22Rv1 (cell line): ENCODE measurements around the gene KCNJ18.
"Not testable (repeated sequence)": the region's sequence is repeated elsewhere in the genome, so short reads cannot be mapped to it uniquely, and the experiment has no call there.

Experiments
- CTCF ChIP-seq: fragments of 450-650 bp; IDR thresholded peaks from 2 replicates; pipeline ENCODE4 v1.5.1; 2017; ENCODE audit warnings: mild to moderate bottlenecking
- ZFX ChIP-seq: fragments of 450-650 bp; IDR thresholded peaks from 2 replicates; pipeline ENCODE4 v1.6.1; 2017; ENCODE audit warnings: antibody characterized with exemption, borderline replicate concordance

DNA sequence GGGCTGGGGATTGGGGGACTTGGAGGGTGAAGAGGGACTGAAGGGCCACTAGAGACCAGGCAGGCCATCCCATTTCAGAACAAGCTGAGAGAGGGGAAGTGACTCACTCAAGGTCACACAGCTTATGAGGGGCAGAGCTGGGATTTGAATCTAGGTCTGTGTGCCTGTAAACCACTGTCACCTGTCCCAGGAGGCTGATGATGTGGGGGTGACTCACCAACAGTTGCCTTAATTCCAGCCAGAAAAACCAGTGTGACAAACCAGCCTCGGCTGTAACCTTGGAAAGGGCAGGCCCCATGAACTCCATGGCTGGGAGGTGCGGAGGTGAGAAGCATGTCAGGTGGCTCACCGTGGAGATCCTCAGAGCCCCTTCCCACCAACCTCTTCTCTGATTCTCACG is 1.6 kb downstream of the KCNJ18 start:
- not testable (repeated sequence) for TF ChIP-seq CTCF, ZFX
